Keratinocyte (primary cell): ENCODE results near the gene RMND1. TPM values are rescaled to one million over a fixed set of nuclear protein-coding genes. Genes with fewer than 3 reads are reported as not detected.

Experiments
- DNase-seq: peaks from one replicate; pipeline ENCODE4 v3.0.0-alpha.2; 2011; ENCODE audit warnings: low read depth, missing footprints, low spot score
- FAIRE-seq: peaks from 2 replicates; lab custom pipeline; 2011; peaks lifted over from hg19 to GRCh38; lab: Jason Lieb, UNC
- H2AFZ ChIP-seq: 2 replicates; pipeline ENCODE4 v1.6.0; 2012; ENCODE audit warnings: low read length, control low read depth, inconsistent platforms; ENCODE audit not compliant: control insufficient read depth
- H3K27ac ChIP-seq: 2 replicates; pipeline ENCODE4 v1.5.1; 2011; ENCODE audit warnings: low read length; ENCODE audit not compliant: control insufficient read depth, insufficient read depth
- H3K27me3 ChIP-seq: 3 replicates; pipeline ENCODE4 v1.6.0; 2011; ENCODE audit warnings: low read length; ENCODE audit not compliant: control insufficient read depth, insufficient read depth; ENCODE audit errors: extremely low read depth
- H3K36me3 ChIP-seq, 2 experiments: 2 replicates in 1 of 2; 3 replicates in 1 of 2; pipeline ENCODE4 v1.5.1; 2011; ENCODE audit warnings: low read length in 2 of 2, mild to moderate bottlenecking in 1 of 2; ENCODE audit not compliant: control insufficient read depth in 2 of 2, insufficient read depth in 2 of 2; ENCODE audit errors: extremely low read depth in 1 of 2
- H3K4me1 ChIP-seq: 3 replicates; pipeline ENCODE4 v1.5.1; 2011; ENCODE audit warnings: low read length; ENCODE audit not compliant: control insufficient read depth, insufficient read depth; ENCODE audit errors: extremely low read depth
- H3K4me2 ChIP-seq: 3 replicates; pipeline ENCODE4 v1.6.0; 2011; ENCODE audit warnings: low read depth, low read length; ENCODE audit not compliant: control insufficient read depth, insufficient read depth; ENCODE audit errors: extremely low read depth
- H3K4me3 ChIP-seq, 3 experiments: fragments of 200-600 bp in 1 of 3; sonication (generic) in 1 of 3; 2 replicates in 2 of 3; 3 replicates in 1 of 3; pipeline ENCODE4 v1.5.1; 2011 to 2016; ENCODE audit warnings: low read length in 3 of 3, mild to moderate bottlenecking in 3 of 3, control low read depth in 2 of 3, inconsistent platforms in 1 of 3, low read depth in 1 of 3, mixed read lengths in 1 of 3, mixed run types in 1 of 3, moderate library complexity in 1 of 3; ENCODE audit not compliant: control insufficient read depth in 2 of 3, insufficient read depth in 2 of 3; ENCODE audit errors: extremely low read depth in 1 of 3
- H3K79me2 ChIP-seq: 2 replicates; pipeline ENCODE4 v1.6.0; 2012; ENCODE audit warnings: low read length; ENCODE audit not compliant: control insufficient read depth, insufficient read depth
- H3K9ac ChIP-seq: 3 replicates; pipeline ENCODE4 v1.6.0; 2011; ENCODE audit warnings: low read length; ENCODE audit not compliant: control insufficient read depth, insufficient read depth; ENCODE audit errors: extremely low read depth
- H3K9me1 ChIP-seq: 3 replicates; pipeline ENCODE4 v1.6.0; 2011; ENCODE audit warnings: low read length; ENCODE audit not compliant: control insufficient read depth, insufficient read depth; ENCODE audit errors: extremely low read depth
- H3K9me3 ChIP-seq: 2 replicates; pipeline ENCODE4 v1.5.1; 2012; ENCODE audit warnings: low read depth, low read length; ENCODE audit not compliant: control insufficient read depth
- H4K20me1 ChIP-seq: 3 replicates; pipeline ENCODE4 v1.6.0; 2011; ENCODE audit warnings: low read length; ENCODE audit not compliant: control insufficient read depth, insufficient read depth; ENCODE audit errors: extremely low read depth
- EZH2 ChIP-seq: IDR thresholded peaks from one replicate; pipeline ENCODE4 v1.6.1; 2012; ENCODE audit warnings: inconsistent platforms, mild to moderate bottlenecking, low read length, moderate library complexity
- dilution Hi-C: fragments of 300-500 bp; cut with MboI; formaldehyde crosslinking; loops from one replicate; pipeline ENCODE4 v1.7.0; 2020; ENCODE audit warnings: low sequenced_read_pairs; ENCODE audit not compliant: extremely low pct_ligation_motif_present
- polyA plus RNA-seq, 5 experiments: library from polyadenylated mRNA; depleted of rRNA in 3 of 5; stranded (reverse) in 3 of 5; stranded (forward) in 1 of 5; unstranded in 1 of 5; fragments of >200 nt; gene quantifications; 1 replicate in 1 of 5; 2 replicates in 3 of 5; 3 replicates in 1 of 5; pipeline versions ENCODE4 v1.2.1 to v1.2.3, GENCODE V29; 2011 to 2012; ENCODE audit warnings: missing spikeins in 2 of 5, low read depth in 1 of 5, low replicate concordance in 1 of 5
- TF ChIP-seq, protein P1 (sequence below), 3 experiments: IDR thresholded peaks in 1 of 3; conservative IDR thresholded peaks in 1 of 3; optimal IDR thresholded peaks in 1 of 3; 2 replicates in 2 of 3; 3 replicates in 1 of 3; pipeline versions ENCODE3 to v1.5.1; 2011; ENCODE audit warnings: low read length in 3 of 3, mild to moderate bottlenecking in 3 of 3, moderate library complexity in 2 of 3, control low read depth in 1 of 3, inconsistent platforms in 1 of 3; ENCODE audit not compliant: insufficient read depth in 2 of 3; ENCODE audit errors: extremely low read depth in 1 of 3

The RMND1 gene
- polyA plus RNA-seq, 1 donor (not counting 4 experiments of a cell fraction or from before 2014, with no cell fraction given), result 23.1 TPM

DNA sequence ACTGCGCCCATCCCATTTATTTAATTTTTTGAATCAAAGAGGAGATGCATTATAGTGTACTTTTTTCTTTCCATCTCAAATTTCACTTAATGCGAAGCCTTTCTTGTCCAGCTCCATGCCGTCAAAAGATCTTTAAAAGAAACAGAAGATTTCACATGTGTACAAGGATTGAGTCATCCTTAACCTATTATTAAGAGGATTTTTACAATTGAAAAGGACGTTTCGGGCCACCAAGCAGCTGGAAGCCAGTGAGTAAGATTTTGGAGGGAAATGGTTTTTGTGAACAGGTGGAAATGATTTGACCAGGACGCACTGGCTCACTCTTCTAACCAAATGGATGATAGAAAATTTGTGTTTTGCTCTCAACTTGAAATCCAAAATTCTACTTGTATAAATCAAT, 26.7 kb upstream of the RMND1 start:
- dilution Hi-C loops, result no loop called here
- Histone ChIP-seq H3K79me2 (no peaks in the 10 kb centered on the region), H3K9me3 (no peaks in the 10 kb centered on the region), H3K9ac (no peak overlapping the region), H4K20me1 (no peaks in the 10 kb centered on the region), H3K4me1 (peaks cover 5% of the 10 kb centered on the region), H3K27ac (no peak overlapping the region), H3K36me3 (no peaks in the 10 kb centered on the region), H3K4me2 (no peak overlapping the region), H2AFZ (no peak overlapping the region), H3K27me3 (no peaks in the 10 kb centered on the region), H3K9me1 (no peaks in the 10 kb centered on the region), H3K4me3 (no peak overlapping the region)
- DNase-seq (no peak), FAIRE-seq (no peak)
- TF ChIP-seq, protein P1, sequence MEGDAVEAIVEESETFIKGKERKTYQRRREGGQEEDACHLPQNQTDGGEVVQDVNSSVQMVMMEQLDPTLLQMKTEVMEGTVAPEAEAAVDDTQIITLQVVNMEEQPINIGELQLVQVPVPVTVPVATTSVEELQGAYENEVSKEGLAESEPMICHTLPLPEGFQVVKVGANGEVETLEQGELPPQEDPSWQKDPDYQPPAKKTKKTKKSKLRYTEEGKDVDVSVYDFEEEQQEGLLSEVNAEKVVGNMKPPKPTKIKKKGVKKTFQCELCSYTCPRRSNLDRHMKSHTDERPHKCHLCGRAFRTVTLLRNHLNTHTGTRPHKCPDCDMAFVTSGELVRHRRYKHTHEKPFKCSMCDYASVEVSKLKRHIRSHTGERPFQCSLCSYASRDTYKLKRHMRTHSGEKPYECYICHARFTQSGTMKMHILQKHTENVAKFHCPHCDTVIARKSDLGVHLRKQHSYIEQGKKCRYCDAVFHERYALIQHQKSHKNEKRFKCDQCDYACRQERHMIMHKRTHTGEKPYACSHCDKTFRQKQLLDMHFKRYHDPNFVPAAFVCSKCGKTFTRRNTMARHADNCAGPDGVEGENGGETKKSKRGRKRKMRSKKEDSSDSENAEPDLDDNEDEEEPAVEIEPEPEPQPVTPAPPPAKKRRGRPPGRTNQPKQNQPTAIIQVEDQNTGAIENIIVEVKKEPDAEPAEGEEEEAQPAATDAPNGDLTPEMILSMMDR (optimal IDR thresholded peaks at IDR 0.05 in 1 of 3, IDR thresholded peaks at IDR 0.05 in 1 of 3, conservative IDR thresholded peaks at IDR 0.05 in 1 of 3; ENCODE audit: extremely low read depth in 1 of 3, insufficient read depth in 2 of 3, low read length in 3 of 3), result no peak
- TF ChIP-seq EZH2, result no peak

DNA sequence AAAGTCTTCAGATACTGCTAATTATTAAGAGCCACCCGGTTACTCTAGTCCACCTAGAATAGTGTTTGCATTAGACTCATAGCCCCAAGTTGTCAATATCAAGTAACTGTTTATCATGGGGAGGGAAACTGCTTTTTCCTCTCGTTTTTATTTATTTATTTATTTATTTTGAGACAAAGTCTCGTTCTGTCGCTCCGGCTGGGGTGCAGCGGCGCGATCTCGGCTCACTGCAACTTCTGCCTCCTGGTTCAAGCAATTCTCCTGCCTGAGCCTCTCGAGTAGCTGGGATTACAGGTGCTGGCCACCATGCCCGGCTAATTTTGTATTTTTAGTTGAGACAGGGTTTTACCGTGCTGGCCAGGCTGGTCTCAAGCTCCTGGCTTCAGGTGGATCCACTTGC, 25.8 kb upstream of the RMND1 start:
- Histone ChIP-seq H3K4me3 (no peak overlapping the region), H3K4me2 (no peak overlapping the region), H4K20me1 (no peaks in the 10 kb centered on the region), H3K79me2 (no peaks in the 10 kb centered on the region), H3K4me1 (peaks cover 5% of the 10 kb centered on the region), H3K27ac (no peak overlapping the region), H2AFZ (no peak overlapping the region), H3K9me1 (no peaks in the 10 kb centered on the region), H3K27me3 (no peaks in the 10 kb centered on the region), H3K36me3 (no peaks in the 10 kb centered on the region), H3K9ac (no peak overlapping the region), H3K9me3 (no peaks in the 10 kb centered on the region)
- FAIRE-seq (no peak), DNase-seq (no peak)
- TF ChIP-seq EZH2, result no peak
- TF ChIP-seq, protein P1 (optimal IDR thresholded peaks at IDR 0.05 in 1 of 3, IDR thresholded peaks at IDR 0.05 in 1 of 3, conservative IDR thresholded peaks at IDR 0.05 in 1 of 3; ENCODE audit: extremely low read depth in 1 of 3, insufficient read depth in 2 of 3, low read length in 3 of 3), result no peak
- dilution Hi-C loops, result no loop called here
